HG03139 (cell line): ENCODE measurements around the gene BOK.
"Not testable (repeated sequence)": the region's sequence is repeated elsewhere in the genome, so short reads cannot be mapped to it uniquely, and the experiment has no call there.

Experiments
- ATAC-seq: cut with Tn5 transposase; IDR thresholded peaks from one replicate; pipeline ENCODE4 v1.9.1; 2021; ENCODE audit not compliant: unreplicated experiment

The BOK gene, protein sequence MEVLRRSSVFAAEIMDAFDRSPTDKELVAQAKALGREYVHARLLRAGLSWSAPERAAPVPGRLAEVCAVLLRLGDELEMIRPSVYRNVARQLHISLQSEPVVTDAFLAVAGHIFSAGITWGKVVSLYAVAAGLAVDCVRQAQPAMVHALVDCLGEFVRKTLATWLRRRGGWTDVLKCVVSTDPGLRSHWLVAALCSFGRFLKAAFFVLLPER

DNA sequence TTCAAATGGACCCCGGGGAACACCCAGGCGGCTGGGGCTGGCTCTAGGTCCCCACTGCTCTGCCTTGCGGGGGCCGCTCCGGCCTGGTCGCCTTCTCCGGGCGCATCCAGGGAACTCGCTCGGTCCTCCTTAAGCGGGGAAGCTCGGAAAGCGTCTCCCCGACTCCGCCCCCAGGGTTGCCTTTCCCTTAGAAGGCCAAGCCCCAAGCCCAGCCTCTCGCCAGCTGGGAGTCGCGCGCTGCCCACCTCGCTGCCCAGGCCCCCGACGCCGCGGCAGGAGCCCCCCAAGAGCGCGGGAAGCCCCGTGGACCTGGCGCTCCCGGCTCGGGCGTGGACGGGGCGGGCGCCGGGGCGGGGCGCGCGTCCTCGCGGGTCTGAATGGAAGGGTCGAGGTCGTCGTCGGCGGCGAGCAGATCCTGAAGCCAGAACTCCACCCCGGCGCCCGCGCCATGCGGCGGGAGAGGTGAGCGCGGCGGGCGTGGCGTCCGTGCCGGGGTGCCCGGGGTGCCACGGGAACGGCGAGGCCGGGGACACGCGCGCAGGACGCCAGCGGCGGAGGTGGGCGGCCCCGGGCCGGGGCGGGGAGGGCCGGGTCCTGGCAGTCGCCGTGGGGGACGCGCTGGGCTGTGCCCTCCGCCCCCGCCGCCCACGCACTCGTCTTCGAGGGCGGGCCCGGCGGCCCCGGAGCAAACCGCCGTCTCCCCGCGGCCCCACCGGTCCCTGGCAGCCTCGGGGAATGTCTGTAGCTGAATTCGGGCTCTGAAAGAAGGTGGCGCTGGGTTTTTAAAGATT is at the start of gene BOK:
TSS of gene BOK (plus strand) at position 214 of the 791 bp plus-strand sequence. CDS start 739 bp downstream, outside the sequence.
- no peak for ATAC-seq

DNA sequence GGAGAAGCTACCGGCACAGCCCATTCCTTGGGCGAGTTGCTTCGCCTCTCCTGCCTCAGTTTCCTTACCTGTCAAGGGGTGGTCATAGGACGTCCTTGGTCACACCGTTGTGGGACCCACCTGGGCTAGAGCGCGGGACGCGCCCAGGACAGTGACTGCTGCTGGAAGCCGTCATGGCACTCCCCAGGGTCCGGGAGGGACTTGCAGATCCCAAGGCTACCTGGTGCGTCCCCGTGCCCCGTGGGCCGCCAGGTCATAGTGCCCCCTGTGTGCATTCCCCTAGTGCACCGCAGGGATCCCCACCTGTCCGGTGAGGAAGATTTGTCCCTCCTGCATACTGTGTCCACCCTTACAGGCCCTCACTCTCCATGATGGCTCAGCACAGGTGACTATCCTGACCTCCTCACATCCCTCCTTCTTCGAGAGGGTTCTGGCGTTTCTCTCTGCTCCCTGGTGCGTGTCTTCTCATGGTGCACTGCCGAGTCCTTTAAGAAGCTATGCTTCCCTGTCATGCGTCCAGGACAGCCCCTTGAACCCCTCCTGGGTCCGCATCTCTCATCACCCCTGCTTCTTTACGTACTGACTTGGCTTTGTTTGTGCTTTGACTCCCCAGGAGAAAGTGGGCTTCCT is 49.3 kb upstream of the BOK start:
- no peak for ATAC-seq

DNA sequence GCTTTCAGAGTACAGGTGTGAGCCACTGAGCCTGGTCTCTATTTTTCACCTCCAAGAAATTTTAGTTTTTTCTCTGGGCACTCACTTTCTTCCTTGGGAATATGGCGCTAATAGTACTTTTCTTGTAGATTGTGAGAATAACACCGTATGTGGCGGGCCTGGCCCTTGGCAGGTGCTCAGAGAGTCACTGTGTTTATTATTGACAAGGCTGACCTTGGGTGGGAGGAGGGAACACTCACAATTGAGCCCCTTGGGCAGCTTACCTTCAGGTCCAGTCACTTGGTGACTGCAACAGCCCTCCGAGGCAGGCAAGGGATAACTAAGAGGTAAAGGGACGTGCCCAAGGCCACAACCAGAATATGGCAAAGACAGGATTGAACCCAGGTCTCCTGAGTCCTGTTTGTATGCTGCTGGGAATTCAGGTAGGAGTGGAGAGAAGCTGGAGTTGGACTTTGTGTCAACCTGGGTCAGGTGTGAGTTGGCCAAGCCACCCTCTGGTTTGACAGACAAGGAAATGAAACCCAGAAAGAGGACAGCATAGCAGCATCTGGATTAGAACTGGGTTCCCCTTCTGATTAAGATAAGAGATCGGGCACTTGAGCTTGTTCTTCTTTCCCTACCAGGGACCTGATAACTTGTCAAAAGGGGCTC is 47.3 kb upstream of the BOK start:
- ATAC-seq, result no peak

- no peak for ATAC-seq
These were observed 44.0 kb upstream of the BOK start for GRCh38 chr2:241514553-241514952.

- ATAC-seq, result no peak
These were observed 43.4 kb upstream of the BOK start for GRCh38 chr2:241514986-241515737.

GRCh38 chr2:241516520-241516965 is 42.0 kb upstream of the BOK start:
- no peak for ATAC-seq

- ATAC-seq, result no peak
These were observed 41.2 kb upstream of the BOK start for GRCh38 chr2:241517297-241517696.

DNA sequence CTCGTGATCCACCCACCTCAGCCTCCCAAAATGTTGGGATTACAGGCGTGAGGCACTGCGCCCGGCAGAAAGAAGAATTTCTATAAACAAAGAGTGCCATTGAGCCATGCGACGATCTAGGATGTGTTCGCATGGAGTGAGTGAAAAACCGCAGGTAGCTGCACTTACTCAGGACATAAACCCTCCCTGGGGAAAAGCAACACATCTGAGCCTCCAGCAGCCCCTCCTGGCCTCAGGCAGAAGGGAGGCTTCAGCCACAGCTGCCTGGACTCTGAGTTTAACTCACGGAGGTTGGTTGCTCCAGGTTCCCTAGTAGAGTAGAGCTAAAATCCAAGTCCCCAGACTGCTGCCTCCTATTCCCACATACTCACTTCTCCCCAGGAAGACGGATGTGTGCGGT is 38.9 kb upstream of the BOK start:
- no peak for ATAC-seq

DNA sequence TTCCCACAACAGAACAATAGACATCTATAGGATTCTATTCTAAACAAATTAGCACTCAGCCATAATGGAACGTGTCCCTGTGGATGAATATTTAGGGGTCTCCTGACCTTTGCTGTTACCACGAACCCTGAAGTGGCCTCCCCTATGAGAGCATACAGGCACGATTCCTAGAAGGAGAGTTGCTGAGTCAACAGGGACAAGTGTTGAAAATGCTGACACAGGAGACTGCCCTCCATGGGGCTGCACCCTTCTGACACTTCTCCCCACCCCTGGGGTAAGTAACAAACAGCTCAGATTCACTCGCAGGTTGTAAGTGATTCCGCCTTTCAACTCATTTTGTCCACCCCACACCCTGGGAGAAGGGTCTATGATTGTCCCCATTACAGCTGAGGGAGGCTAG is 36.1 kb upstream of the BOK start:
- ATAC-seq, result no peak

- ATAC-seq, result not testable (repeated sequence)
These were observed 32.4 kb upstream of the BOK start for GRCh38 chr2:241525818-241526780.

- no peak for ATAC-seq
These were observed 28.0 kb upstream of the BOK start for GRCh38 chr2:241530571-241530970.

DNA sequence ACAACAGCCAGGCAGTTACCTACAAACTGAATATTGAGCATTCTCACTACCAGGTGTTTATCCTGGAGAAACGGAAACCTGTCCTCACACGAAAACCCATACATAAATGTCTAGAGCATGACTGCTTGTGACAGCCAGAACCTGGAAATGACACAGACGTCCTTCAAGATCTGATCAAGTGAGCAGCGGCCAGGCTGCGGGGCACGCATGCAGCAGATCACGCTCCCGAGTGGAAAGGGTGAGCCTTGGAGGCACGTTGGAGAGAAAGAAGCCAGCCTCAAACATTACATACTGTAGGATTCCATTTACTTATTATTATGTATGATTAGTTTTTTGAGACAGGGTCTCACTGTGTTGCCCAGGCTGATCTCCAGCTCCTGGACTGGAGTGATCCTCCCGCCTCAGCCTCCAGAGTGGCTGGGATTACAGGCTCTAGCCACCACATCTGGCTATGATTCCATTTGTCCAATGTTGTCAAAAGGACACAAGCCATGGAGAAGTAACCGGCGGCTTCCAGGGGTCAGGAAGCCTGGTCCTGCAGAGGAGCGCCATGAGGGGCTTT is 27.3 kb upstream of the BOK start:
- ATAC-seq, result no peak

DNA sequence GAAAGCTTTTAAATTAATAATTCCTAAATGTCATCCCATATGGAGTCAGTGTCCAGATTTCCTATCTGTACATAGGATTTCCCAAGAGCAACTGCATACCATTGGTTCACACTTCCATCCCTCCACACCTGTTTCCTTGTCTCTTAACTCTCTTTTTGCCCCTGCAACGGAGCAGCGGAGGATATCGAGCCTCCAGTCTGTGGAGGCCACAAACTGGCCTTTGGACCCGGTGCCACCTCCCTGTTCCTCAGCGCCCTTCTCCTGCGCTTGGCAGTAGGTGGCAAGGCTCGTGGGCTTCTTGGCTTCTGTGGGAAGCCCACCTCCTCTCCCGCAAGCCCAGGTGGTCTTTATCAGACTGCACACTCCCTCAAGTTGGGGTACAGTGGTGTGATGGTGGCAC is 26.4 kb upstream of the BOK start:
- no peak for ATAC-seq

DNA sequence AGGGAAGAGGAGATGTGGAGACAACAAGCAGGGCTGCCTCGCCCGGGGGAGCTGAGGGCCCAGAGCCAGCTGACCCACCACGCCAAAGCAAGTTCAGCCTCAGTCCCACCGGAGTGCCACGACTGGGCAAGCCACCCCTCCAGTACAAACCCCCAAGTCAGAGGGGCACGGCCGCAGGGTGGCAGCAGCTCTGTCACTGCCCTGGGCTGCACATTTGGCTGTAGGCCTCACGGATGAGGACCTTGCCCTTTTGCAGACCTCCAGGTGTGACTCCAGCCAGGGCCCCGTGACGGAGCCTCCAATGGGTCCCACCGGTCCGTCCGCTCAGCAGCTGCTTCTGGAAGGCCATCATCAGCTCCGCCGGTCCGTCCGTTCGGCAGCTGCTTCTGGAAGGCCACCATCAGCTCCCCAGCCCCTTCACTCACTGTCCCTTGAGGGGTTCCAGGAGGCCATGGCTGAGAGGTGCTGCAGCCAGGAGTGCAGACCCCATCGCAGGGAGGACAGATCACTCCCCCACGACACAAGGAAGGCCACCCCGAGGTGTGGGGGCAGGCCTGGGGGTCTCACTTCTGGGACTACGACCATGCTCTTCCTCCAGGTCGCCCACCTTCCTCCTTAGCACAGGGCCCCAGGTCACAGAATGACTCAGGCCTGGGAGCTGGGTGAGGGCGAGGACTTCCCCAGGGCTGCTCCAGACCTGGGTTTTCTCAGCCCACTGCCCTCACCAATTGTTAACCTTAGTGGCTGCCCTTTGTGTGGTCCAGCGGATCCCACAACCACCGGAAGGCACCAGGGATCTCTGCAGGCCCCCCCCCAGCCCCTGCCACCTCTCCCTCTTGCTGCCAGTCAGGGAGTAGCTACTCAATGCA is 25.6 kb upstream of the BOK start:
- no peak for ATAC-seq

DNA sequence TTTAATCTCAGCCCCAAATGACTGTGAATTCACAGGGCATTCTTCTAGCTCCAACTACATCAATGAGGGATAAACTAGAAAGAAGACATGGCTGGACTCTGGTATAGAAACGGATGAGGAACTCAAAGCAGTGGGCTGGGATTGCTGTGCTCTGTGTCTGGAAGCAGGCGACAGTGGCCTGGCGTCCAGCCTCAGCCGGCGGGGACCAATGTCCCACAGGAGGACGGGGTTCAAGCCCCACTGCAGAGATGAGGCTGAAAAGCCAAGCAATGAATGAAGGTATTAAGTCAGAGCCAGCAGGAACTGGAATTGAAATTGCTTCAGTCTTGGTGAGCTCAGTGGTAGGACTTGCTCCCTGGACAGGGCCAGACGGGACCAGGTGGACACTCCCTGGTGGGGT is 24.3 kb upstream of the BOK start:
- ATAC-seq, result no peak

- ATAC-seq, result no peak
These were observed 23.7 kb upstream of the BOK start for GRCh38 chr2:241534701-241535375.

GRCh38 chr2:241535871-241536655 is 22.5 kb upstream of the BOK start:
- ATAC-seq, result no peak
